HepG2 (cell line): ENCODE measurements around the gene CCDC183. TPM values are rescaled to one million over a fixed set of nuclear protein-coding genes. Genes with fewer than 3 reads are reported as not detected.
A peak's percentile ranks its signal among the peaks of the same experiment; 100 is the strongest.

Source experiments
- ATAD3A ChIP-seq: sonication (generic); formaldehyde crosslinking; IDR thresholded peaks from 2 replicates; pipeline ENCODE4 v1.4.0; 2020; ENCODE audit warnings: missing genetic modification reagents
- EP300 ChIP-seq, 3 experiments: sonication (generic) in 1 of 3; formaldehyde crosslinking in 1 of 3; IDR thresholded peaks; 2 replicates each; pipeline versions ENCODE4 v1.5.1 to v1.6.1; 2011 to 2020; ENCODE audit warnings: low read depth in 2 of 3, low read length in 2 of 3, borderline replicate concordance in 1 of 3, improper control_type of control experiment in 1 of 3, mild to moderate bottlenecking in 1 of 3, missing genetic modification reagents in 1 of 3, moderate library complexity in 1 of 3
- ESRRA ChIP-seq: sonication (generic); formaldehyde crosslinking; IDR thresholded peaks from 2 replicates; pipeline ENCODE4 v1.5.1; 2020; ENCODE audit warnings: mild to moderate bottlenecking, low read depth, missing genetic modification reagents
- HDAC2 ChIP-seq: sonication (generic); formaldehyde crosslinking; IDR thresholded peaks from 2 replicates; pipeline ENCODE4 v1.4.0; 2020; ENCODE audit warnings: missing genetic modification reagents
- IKZF4 ChIP-seq: sonication (generic); formaldehyde crosslinking; IDR thresholded peaks from 2 replicates; pipeline ENCODE4 v1.5.1; 2020; ENCODE audit warnings: borderline replicate concordance, mild to moderate bottlenecking, low read depth, missing genetic modification reagents; ENCODE audit errors: not compliant biosample characterization
- MAF1 ChIP-seq: sonication (generic); formaldehyde crosslinking; IDR thresholded peaks from 2 replicates; pipeline ENCODE4 v1.5.0; 2020; ENCODE audit warnings: missing genetic modification reagents, borderline replicate concordance
- MTA3 ChIP-seq: sonication (generic); formaldehyde crosslinking; IDR thresholded peaks from 2 replicates; pipeline ENCODE4 v1.4.0; 2020; ENCODE audit warnings: missing genetic modification reagents
- RCOR2 ChIP-seq: IDR thresholded peaks from 2 replicates; pipeline ENCODE4 v1.6.1; 2016; ENCODE audit warnings: missing biosample characterization, missing genetic modification reagents
- TRAFD1 ChIP-seq: sonication (generic); formaldehyde crosslinking; IDR thresholded peaks from 2 replicates; pipeline ENCODE4 v1.5.1; 2020; ENCODE audit warnings: missing genetic modification reagents, mild to moderate bottlenecking, borderline replicate concordance
- ZBTB26 ChIP-seq: IDR thresholded peaks from 2 replicates; pipeline ENCODE4 v1.6.1; 2016; ENCODE audit warnings: missing compliant biosample characterization, missing genetic modification reagents, borderline replicate concordance
- ZEB1 ChIP-seq: IDR thresholded peaks from 2 replicates; pipeline ENCODE4 v1.6.1; 2012; ENCODE audit warnings: mild to moderate bottlenecking, low read depth, inconsistent platforms; ENCODE audit not compliant: insufficient replicate concordance
- ZMAT3 ChIP-seq: sonication (generic); formaldehyde crosslinking; conservative IDR thresholded peaks from 2 replicates; pipeline ENCODE4 v1.7.0; 2021; ENCODE audit warnings: missing genetic modification reagents
- ZNF101 ChIP-seq: sonication (generic); formaldehyde crosslinking; IDR thresholded peaks from 2 replicates; pipeline ENCODE4 v1.4.0; 2020; ENCODE audit warnings: mild to moderate bottlenecking, low read depth, missing genetic modification reagents, borderline replicate concordance
- ZNF234 ChIP-seq: sonication (generic); formaldehyde crosslinking; conservative IDR thresholded peaks from 2 replicates; pipeline ENCODE4 v1.5.1; 2020; ENCODE audit warnings: mild to moderate bottlenecking, missing genetic modification reagents
- ZNF281 ChIP-seq: sonication (generic); formaldehyde crosslinking; IDR thresholded peaks from 2 replicates; pipeline ENCODE4 v1.4.0; 2020; ENCODE audit warnings: missing genetic modification reagents, borderline replicate concordance
- ZNF331 ChIP-seq: sonication (generic); formaldehyde crosslinking; IDR thresholded peaks from 2 replicates; pipeline ENCODE4 v1.4.0; 2020; ENCODE audit warnings: missing genetic modification reagents
- ZNF589 ChIP-seq: sonication (generic); formaldehyde crosslinking; conservative IDR thresholded peaks from 2 replicates; pipeline ENCODE4 v1.8.0; 2022; ENCODE audit warnings: mild to moderate bottlenecking, moderate library complexity, missing genetic modification reagents
- ZNF609 ChIP-seq: sonication (generic); formaldehyde crosslinking; IDR thresholded peaks from 2 replicates; pipeline ENCODE4 v1.4.0; 2020; ENCODE audit warnings: mild to moderate bottlenecking, missing genetic modification reagents, borderline replicate concordance
- ZNF670 ChIP-seq: sonication (generic); formaldehyde crosslinking; IDR thresholded peaks from 2 replicates; pipeline ENCODE4 v1.8.0; 2022; ENCODE audit warnings: mild to moderate bottlenecking, missing genetic modification reagents, borderline replicate concordance
- polyA plus RNA-seq, 8 experiments: library from polyadenylated mRNA; depleted of rRNA in 3 of 8; stranded (reverse) in 7 of 8; unstranded in 1 of 8; fragments of >200 nt; fragmentation: Illumina TruSeq in 4 of 8; extraction: Trizol in 4 of 8; gene quantifications; 2 replicates each; pipeline versions ENCODE4 v1.2.1 to v1.2.3, GENCODE V29; 2011 to 2016; ENCODE audit warnings: low read depth in 4 of 8, missing spikeins in 1 of 8, mixed read lengths in 1 of 8; ENCODE audit not compliant: insufficient read depth in 1 of 8
- total RNA-seq, 5 experiments: library from RNA; depleted of rRNA; stranded (reverse); fragments of >200 nt; fragmentation: Illumina TruSeq; extraction: Trizol; gene quantifications; 2 replicates each; pipeline ENCODE4 v1.2.3, GENCODE V29; 2016; ENCODE audit warnings: low read depth in 1 of 5

The CCDC183 gene
- total and polyA plus RNA-seq, 2 of the 13 experiments (the other 11 are each of a cell fraction or from before 2014, with no cell fraction given): 5.0 to 66.4 TPM

- TF ChIP-seq ZNF609: no peak
- TF ChIP-seq ZNF331 (CRISPR knock-in tag): no peak
- peak; percentile 60; the same call in 1 of the 2 replicates for TF ChIP-seq ESRRA
- no peak for TF ChIP-seq MTA3 (CRISPR knock-in tag)
- no peak for TF ChIP-seq ZNF101 (CRISPR knock-in tag)
- TF ChIP-seq TRAFD1 (CRISPR knock-in tag): no peak
- TF ChIP-seq ZNF281 (CRISPR knock-in tag): no peak
- TF ChIP-seq ZNF589 (CRISPR knock-in tag): no peak
- no peak for TF ChIP-seq ZBTB26
- TF ChIP-seq IKZF4 (CRISPR knock-in tag): no peak
- TF ChIP-seq ZNF234 (CRISPR knock-in tag): no peak
- TF ChIP-seq ZMAT3: no peak
- TF ChIP-seq ZNF670: no peak
- TF ChIP-seq EP300 (IDR thresholded peaks at IDR 0.05; ENCODE audit: low read depth in 2 of 2, low read length in 2 of 2): no peak
- no peak for TF ChIP-seq EP300 (CRISPR knock-in tag; IDR thresholded peaks at IDR 0.05; ENCODE audit: borderline replicate concordance)
- TF ChIP-seq ZEB1: no peak
- no peak for TF ChIP-seq RCOR2 (CRISPR knock-in tag)
- no peak for TF ChIP-seq ATAD3A (CRISPR knock-in tag)
- TF ChIP-seq MAF1 (CRISPR knock-in tag): no peak
- TF ChIP-seq HDAC2 (CRISPR knock-in tag): no peak
Measured at GRCh38 chr9:136762221-136762691, 33.9 kb upstream of the CCDC183 start (continued).
